ENCODE measurements around the gene RTP5.
A peak's percentile ranks its signal among the peaks of the same experiment; 100 is the strongest.

Gene RTP5

GRCh38 chr2:241844066-241844728 is 25.3 kb upstream of the RTP5 start:
- DNase-seq, result peak; percentile 22

GRCh38 chr2:241844831-241845578 is 24.5 kb upstream of the RTP5 start:
- DNase-seq, result no peak

- no peak for DNase-seq
These were observed 23.1 kb upstream of the RTP5 start for GRCh38 chr2:241846406-241846805.

GRCh38 chr2:241848761-241849615 is 20.5 kb upstream of the RTP5 start:
- no peak for DNase-seq

- DNase-seq, result no peak
These were observed 19.6 kb upstream of the RTP5 start for GRCh38 chr2:241849616-241850543.

- no peak for DNase-seq
These were observed 18.8 kb upstream of the RTP5 start for GRCh38 chr2:241850544-241851324.

- DNase-seq, result no peak
These were observed 18.0 kb upstream of the RTP5 start for GRCh38 chr2:241851325-241852115.

- no peak for DNase-seq
These were observed 17.2 kb upstream of the RTP5 start for GRCh38 chr2:241852116-241852980.

- DNase-seq, result no peak
These were observed 16.4 kb upstream of the RTP5 start for GRCh38 chr2:241852981-241853631.

GRCh38 chr2:241853651-241854341 is 15.7 kb upstream of the RTP5 start:
- no peak for DNase-seq

GRCh38 chr2:241854342-241855244 is 14.9 kb upstream of the RTP5 start:
- DNase-seq, result no peak

- no peak for DNase-seq
These were observed 14.2 kb upstream of the RTP5 start for GRCh38 chr2:241855245-241855887.

- DNase-seq, result no peak
These were observed 13.6 kb upstream of the RTP5 start for GRCh38 chr2:241855888-241856422.

- no peak for DNase-seq
These were observed 12.4 kb upstream of the RTP5 start for GRCh38 chr2:241857041-241857541.

GRCh38 chr2:241857572-241858121 is 11.9 kb upstream of the RTP5 start:
- DNase-seq, result no peak
